IMR-90 (cell line): ENCODE results near the gene CRTC1. TPM values are rescaled to one million over a fixed set of nuclear protein-coding genes. Genes with fewer than 3 reads are reported as not detected.

ENCODE experiments used
- ATAC-seq: fragments of 200-7000 bp; cut with Tn5 transposase; 2 replicates; pipeline ENCODE4 v1.9.1; 2020; ENCODE audit warnings: low read depth, mild to moderate bottlenecking, moderate library complexity
- BruUV-seq: library from RNA; stranded (reverse); fragments of 400-500 nt; replicated peaks from 2 replicates; lab custom pipeline; 2021; lab: Mats Ljungman, UMichigan
- CTCF ChIA-PET: fragments of 300-600 bp; formaldehyde crosslinking; extraction: SDS; loops from one replicate; lab custom pipeline; 2021; ENCODE audit warnings: antibody characterized with exemption; lab: Yijun Ruan, JAX
- POLR2A ChIA-PET: fragments of 300-600 bp; sonication (Branson Sonifier 250); formaldehyde crosslinking; loops from one replicate; lab custom pipeline; 2022; ENCODE audit warnings: antibody characterized with exemption; ENCODE audit not compliant: unreplicated experiment; lab: Charles Lee
- DNase-seq: peaks from one replicate; pipeline ENCODE4 v3.0.0; 2013
- H2AFZ ChIP-seq: replicated peaks from 2 replicates; pipeline ENCODE3; 2013; ENCODE audit warnings: low read length, mild to moderate bottlenecking; ENCODE audit not compliant: poor library complexity
- H2AK5ac ChIP-seq: 2 replicates; pipeline ENCODE4 v1.6.1; 2013; ENCODE audit warnings: low read depth, low read length, inconsistent platforms
- H2AK9ac ChIP-seq: replicated peaks from 2 replicates; pipeline ENCODE3; 2013; ENCODE audit warnings: mild to moderate bottlenecking, low read depth, low read length, moderate library complexity; ENCODE audit not compliant: poor library complexity
- H2BK120ac ChIP-seq: 2 replicates; pipeline ENCODE4 v1.6.1; 2013; ENCODE audit warnings: low read depth, low read length, inconsistent platforms
- H2BK15ac ChIP-seq: 3 replicates; pipeline ENCODE4 v1.6.1; 2013; ENCODE audit warnings: low read depth, low read length, inconsistent platforms
- H2BK20ac ChIP-seq: 2 replicates; pipeline ENCODE4 v1.6.1; 2013; ENCODE audit warnings: low read depth, mild to moderate bottlenecking, inconsistent platforms, low read length, moderate library complexity
- H2BK5ac ChIP-seq: 2 replicates; pipeline ENCODE4 v1.6.1; 2013; ENCODE audit warnings: mild to moderate bottlenecking, low read depth, low read length, inconsistent platforms; ENCODE audit not compliant: poor library complexity, severe bottlenecking
- H3K14ac ChIP-seq: replicated peaks from 2 replicates; pipeline ENCODE4 v1.6.1; 2013; ENCODE audit warnings: low read depth, low read length, inconsistent platforms
- H3K18ac ChIP-seq: 2 replicates; pipeline ENCODE4 v1.6.1; 2013; ENCODE audit warnings: low read depth, low read length, control low read depth
- H3K23ac ChIP-seq: 2 replicates; pipeline ENCODE4 v1.6.1; 2013; ENCODE audit warnings: low read depth, low read length, inconsistent platforms
- H3K27ac ChIP-seq: 2 replicates; pipeline ENCODE4 v1.5.1; 2013; ENCODE audit warnings: mild to moderate bottlenecking, control low read depth, low read length; ENCODE audit not compliant: insufficient read depth
- H3K27me3 ChIP-seq: 2 replicates; pipeline ENCODE4 v1.6.1; 2013; ENCODE audit warnings: low read length; ENCODE audit not compliant: control insufficient read depth, insufficient read depth
- H3K36me3 ChIP-seq: 2 replicates; pipeline ENCODE4 v1.6.1; 2013; ENCODE audit warnings: low read length, mixed read lengths; ENCODE audit not compliant: control insufficient read depth, insufficient read depth
- H3K4ac ChIP-seq: 2 replicates; pipeline ENCODE4 v1.6.1; 2013; ENCODE audit warnings: low read depth, low read length, inconsistent platforms
- H3K4me1 ChIP-seq: 2 replicates; pipeline ENCODE4 v1.6.1; 2013; ENCODE audit warnings: low read length, mixed read lengths; ENCODE audit not compliant: control insufficient read depth, insufficient read depth
- H3K4me2 ChIP-seq: 2 replicates; pipeline ENCODE4 v1.6.1; 2013; ENCODE audit warnings: low read depth, mild to moderate bottlenecking, control low read depth, low read length, moderate library complexity
- H3K4me3 ChIP-seq: 2 replicates; pipeline ENCODE4 v1.5.1; 2013; ENCODE audit warnings: low read depth, mild to moderate bottlenecking, control low read depth, low read length, moderate library complexity; ENCODE audit not compliant: insufficient read depth
- H3K56ac ChIP-seq: 2 replicates; pipeline ENCODE4 v1.6.1; 2013; ENCODE audit warnings: low read length, inconsistent platforms; ENCODE audit not compliant: insufficient read depth; ENCODE audit errors: extremely low read depth
- H3K79me1 ChIP-seq, 2 experiments: 2 replicates each; pipeline ENCODE4 v1.6.1; 2013; ENCODE audit warnings: low read length in 2 of 2, inconsistent platforms in 1 of 2, low read depth in 1 of 2
- H3K9ac ChIP-seq: 2 replicates; pipeline ENCODE4 v1.6.1; 2013; ENCODE audit warnings: low read depth, low read length, control low read depth
- H3K9me1 ChIP-seq: 2 replicates; pipeline ENCODE4 v1.6.1; 2013; ENCODE audit warnings: low read length, inconsistent platforms; ENCODE audit not compliant: insufficient read depth
- H3K9me3 ChIP-seq: 2 replicates; pipeline ENCODE4 v1.6.1; 2013; ENCODE audit warnings: low read length; ENCODE audit not compliant: control insufficient read depth, insufficient read depth
- H4K20me1 ChIP-seq: 2 replicates; pipeline ENCODE4 v1.6.1; 2013; ENCODE audit warnings: low read length, inconsistent platforms; ENCODE audit not compliant: insufficient read depth
- H4K5ac ChIP-seq: 2 replicates; pipeline ENCODE4 v1.6.1; 2013; ENCODE audit warnings: mild to moderate bottlenecking, low read depth, low read length, control low read depth
- H4K8ac ChIP-seq, 2 experiments: 2 replicates each; pipeline ENCODE4 v1.6.1; 2013; ENCODE audit warnings: low read depth in 2 of 2, low read length in 2 of 2, control low read depth in 1 of 2, inconsistent platforms in 1 of 2
- H4K91ac ChIP-seq: 2 replicates; pipeline ENCODE4 v1.6.1; 2013; ENCODE audit warnings: low read depth, low read length, inconsistent platforms; ENCODE audit not compliant: insufficient read depth
- CEBPB ChIP-seq: IDR thresholded peaks from 2 replicates; pipeline ENCODE4 v1.6.1; 2012; ENCODE audit warnings: low read depth, low read length, improper control_type of control experiment
- CHD1 ChIP-seq: IDR thresholded peaks from 2 replicates; pipeline ENCODE4 v1.6.1; 2012; ENCODE audit warnings: low read depth, low read length, improper control_type of control experiment
- FOS ChIP-seq: fragments of 150-350 bp; IDR thresholded peaks from 2 replicates; pipeline ENCODE4 v1.6.1; 2016; ENCODE audit warnings: low read depth, low read length
- MAZ ChIP-seq: IDR thresholded peaks from 2 replicates; pipeline ENCODE4 v1.6.1; 2012; ENCODE audit warnings: low read depth, mild to moderate bottlenecking, low read length, improper control_type of control experiment, moderate library complexity, borderline replicate concordance
- MXI1 ChIP-seq: IDR thresholded peaks from 2 replicates; pipeline ENCODE4 v1.6.1; 2012; ENCODE audit warnings: low read depth, mild to moderate bottlenecking, low read length, moderate library complexity, borderline replicate concordance
- NFE2L2 ChIP-seq: fragments of 150-350 bp; IDR thresholded peaks from 2 replicates; pipeline ENCODE4 v1.6.1; 2016; ENCODE audit warnings: low read depth, mild to moderate bottlenecking, low read length
- POLR2A ChIP-seq: IDR thresholded peaks from 2 replicates; pipeline ENCODE4 v1.6.1; 2012; ENCODE audit warnings: mild to moderate bottlenecking, low read depth, low read length
- RAD21 ChIP-seq: IDR thresholded peaks from 2 replicates; pipeline ENCODE4 v1.6.1; 2012; ENCODE audit warnings: low read length, improper control_type of control experiment
- RCOR1 ChIP-seq: IDR thresholded peaks from 2 replicates; pipeline ENCODE4 v1.6.1; 2012; ENCODE audit warnings: mild to moderate bottlenecking, low read length, improper control_type of control experiment; ENCODE audit not compliant: insufficient replicate concordance
- WGBS, 2 experiments: methylation state at CpG; one replicate each; pipeline versions ENCODE4 v1.1.5 to v1.1.7; 2013; ENCODE audit warnings: missing lambda C conversion rate in 2 of 2; ENCODE audit not compliant: insufficient read length in 1 of 2; ENCODE audit errors: extremely low coverage in 2 of 2; 5-methylcytosine and 5-hydroxymethylcytosine counted together
- dilution Hi-C: fragments of 300-500 bp; cut with HindIII; formaldehyde crosslinking; loops from one replicate; pipeline ENCODE4 v1.14.3; 2018; ENCODE audit warnings: low sequenced_read_pairs; ENCODE audit not compliant: unreplicated experiment
- in situ Hi-C: fragments of 300-500 bp; cut with MboI; formaldehyde crosslinking; loops from 3 replicates; pipeline ENCODE4 v1.14.3; 2019; ENCODE audit warnings: low sequenced_read_pairs, inconsistent platforms, mixed read lengths
- intact Hi-C: fragments of 100-400 bp; cut with micrococcal nuclease; formaldehyde crosslinking; loops from 2 replicates; pipeline ENCODE4 v1.10.0; 2022
- polyA plus RNA-seq, 3 experiments: library from polyadenylated mRNA; depleted of rRNA; stranded (reverse); fragments of >200 nt; gene quantifications; 2 replicates each; pipeline ENCODE4 v1.2.3, GENCODE V29; 2012; ENCODE audit warnings: low replicate concordance in 1 of 3
- total RNA-seq: library from RNA; depleted of rRNA; stranded (reverse); fragments of >200 nt; gene quantifications from 2 replicates; pipeline ENCODE4 v1.2.3, GENCODE V29; 2012
- TF ChIP-seq, protein P1 (sequence below): fragments of 150-350 bp; IDR thresholded peaks from 2 replicates; pipeline ENCODE4 v1.6.1; 2016; ENCODE audit warnings: low read depth, mild to moderate bottlenecking, low read length, moderate library complexity, borderline replicate concordance
- TF ChIP-seq, protein P2 (sequence below): conservative IDR thresholded peaks from 2 replicates; pipeline ENCODE4 v1.5.1; 2012; ENCODE audit warnings: mild to moderate bottlenecking, low read depth, low read length, improper control_type of control experiment
- TF ChIP-seq, protein P3 (sequence below): fragments of 150-350 bp; IDR thresholded peaks from 2 replicates; pipeline ENCODE4 v1.6.1; 2017; ENCODE audit warnings: mild to moderate bottlenecking, antibody characterized with exemption, low read length, low read depth

The CRTC1 gene
- total and polyA plus RNA-seq, 2 of the 4 experiments (the other 2 are of a cell fraction), result 0.18 to 5.7 TPM

DNA sequence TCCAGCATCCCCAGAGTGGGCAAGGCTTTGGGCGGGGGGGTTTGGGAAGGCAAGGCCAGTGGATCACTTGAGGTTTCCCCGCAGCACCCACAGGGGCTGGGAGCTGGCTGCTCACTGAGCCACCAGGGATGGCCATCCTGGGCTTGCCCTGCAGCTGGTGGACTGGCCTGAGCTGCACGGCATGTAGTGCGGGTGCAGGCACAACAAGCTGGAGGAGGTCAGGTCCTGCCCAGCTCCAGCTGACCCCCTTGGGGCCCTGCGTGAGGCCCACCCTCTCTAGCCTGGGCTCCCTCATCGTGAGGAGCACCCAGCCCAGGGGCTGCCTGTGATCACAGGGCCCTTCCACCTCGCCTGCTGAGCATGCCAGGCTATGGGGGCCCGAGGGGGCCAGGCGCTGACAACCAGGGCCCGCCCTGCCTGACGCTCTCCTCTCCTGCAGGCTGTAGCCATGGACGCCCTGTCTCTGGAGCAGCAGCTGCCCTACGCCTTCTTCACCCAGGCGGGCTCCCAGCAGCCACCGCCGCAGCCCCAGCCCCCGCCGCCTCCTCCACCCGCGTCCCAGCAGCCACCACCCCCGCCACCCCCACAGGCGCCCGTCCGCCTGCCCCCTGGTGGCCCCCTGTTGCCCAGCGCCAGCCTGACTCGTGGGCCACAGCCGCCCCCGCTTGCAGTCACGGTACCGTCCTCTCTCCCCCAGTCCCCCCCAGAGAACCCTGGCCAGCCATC is 84.7 kb downstream of the CRTC1 start:
- ChIA-PET CTCF (no interaction called here), POLR2A (no interaction called here)
- Histone ChIP-seq H3K4ac (no peak overlapping the region), H3K9me3 (no peaks in the 10 kb centered on the region), H3K4me1 (peaks cover 4% of the 10 kb centered on the region), H3K4me3 (no peak overlapping the region), H3K4me2 (no peak overlapping the region), H3K9me1 (peaks cover 6% of the 10 kb centered on the region; the same call in 1 of the 2 replicates), H3K18ac (no peak overlapping the region), H2AK9ac (no peak overlapping the region), H3K27ac (no peak overlapping the region), H2BK5ac (no peak overlapping the region), H4K91ac (no peak overlapping the region), H2AK5ac (no peak overlapping the region), H2BK120ac (no peak overlapping the region), H2AFZ (no peak overlapping the region), H3K23ac (no peak overlapping the region), H4K20me1 (peaks cover 4% of the 10 kb centered on the region; the same call in 1 of the 2 replicates), H3K36me3 (peaks cover 3% of the 10 kb centered on the region; the same call in 1 of the 2 replicates), H2BK20ac (no peak overlapping the region), H4K8ac (no peak overlapping the region), H3K56ac (no peak overlapping the region), H3K9ac (no peak overlapping the region), H3K79me1 (no peaks in the 10 kb centered on the region), H4K5ac (no peak overlapping the region), H3K27me3 (no peaks in the 10 kb centered on the region), H2BK15ac (no peak overlapping the region), H3K14ac (no peak overlapping the region)
- ATAC-seq (no peak), DNase-seq (no peak)
- dilution Hi-C loops, result no loop called here
- intact Hi-C loops, result no loop called here
- no TSS peak for BruUV-seq
- WGBS, 2 experiments, result 48% methylated on average over 7 of the region's 30 CpGs; no CpG with 5 or more reads in 1 of the 2 experiments
- TF ChIP-seq MXI1 (no peak), CHD1 (no peak), CEBPB (no peak), POLR2A (no peak), RCOR1 (no peak), FOS (no peak), RAD21 (no peak), MAZ (no peak), NFE2L2 (no peak)
- TF ChIP-seq, protein P1, sequence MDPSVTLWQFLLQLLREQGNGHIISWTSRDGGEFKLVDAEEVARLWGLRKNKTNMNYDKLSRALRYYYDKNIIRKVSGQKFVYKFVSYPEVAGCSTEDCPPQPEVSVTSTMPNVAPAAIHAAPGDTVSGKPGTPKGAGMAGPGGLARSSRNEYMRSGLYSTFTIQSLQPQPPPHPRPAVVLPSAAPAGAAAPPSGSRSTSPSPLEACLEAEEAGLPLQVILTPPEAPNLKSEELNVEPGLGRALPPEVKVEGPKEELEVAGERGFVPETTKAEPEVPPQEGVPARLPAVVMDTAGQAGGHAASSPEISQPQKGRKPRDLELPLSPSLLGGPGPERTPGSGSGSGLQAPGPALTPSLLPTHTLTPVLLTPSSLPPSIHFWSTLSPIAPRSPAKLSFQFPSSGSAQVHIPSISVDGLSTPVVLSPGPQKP, result no peak
- TF ChIP-seq, protein P2, sequence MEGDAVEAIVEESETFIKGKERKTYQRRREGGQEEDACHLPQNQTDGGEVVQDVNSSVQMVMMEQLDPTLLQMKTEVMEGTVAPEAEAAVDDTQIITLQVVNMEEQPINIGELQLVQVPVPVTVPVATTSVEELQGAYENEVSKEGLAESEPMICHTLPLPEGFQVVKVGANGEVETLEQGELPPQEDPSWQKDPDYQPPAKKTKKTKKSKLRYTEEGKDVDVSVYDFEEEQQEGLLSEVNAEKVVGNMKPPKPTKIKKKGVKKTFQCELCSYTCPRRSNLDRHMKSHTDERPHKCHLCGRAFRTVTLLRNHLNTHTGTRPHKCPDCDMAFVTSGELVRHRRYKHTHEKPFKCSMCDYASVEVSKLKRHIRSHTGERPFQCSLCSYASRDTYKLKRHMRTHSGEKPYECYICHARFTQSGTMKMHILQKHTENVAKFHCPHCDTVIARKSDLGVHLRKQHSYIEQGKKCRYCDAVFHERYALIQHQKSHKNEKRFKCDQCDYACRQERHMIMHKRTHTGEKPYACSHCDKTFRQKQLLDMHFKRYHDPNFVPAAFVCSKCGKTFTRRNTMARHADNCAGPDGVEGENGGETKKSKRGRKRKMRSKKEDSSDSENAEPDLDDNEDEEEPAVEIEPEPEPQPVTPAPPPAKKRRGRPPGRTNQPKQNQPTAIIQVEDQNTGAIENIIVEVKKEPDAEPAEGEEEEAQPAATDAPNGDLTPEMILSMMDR, result no peak
- TF ChIP-seq, protein P3, sequence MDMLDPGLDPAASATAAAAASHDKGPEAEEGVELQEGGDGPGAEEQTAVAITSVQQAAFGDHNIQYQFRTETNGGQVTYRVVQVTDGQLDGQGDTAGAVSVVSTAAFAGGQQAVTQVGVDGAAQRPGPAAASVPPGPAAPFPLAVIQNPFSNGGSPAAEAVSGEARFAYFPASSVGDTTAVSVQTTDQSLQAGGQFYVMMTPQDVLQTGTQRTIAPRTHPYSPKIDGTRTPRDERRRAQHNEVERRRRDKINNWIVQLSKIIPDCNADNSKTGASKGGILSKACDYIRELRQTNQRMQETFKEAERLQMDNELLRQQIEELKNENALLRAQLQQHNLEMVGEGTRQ, result no peak
- in situ Hi-C loops, result no loop called here
